Camera-type eye (tissue), 1 donor: Measurements from ENCODE around the gene ZNF841. TPM values are rescaled to one million over a fixed set of nuclear protein-coding genes. Genes with fewer than 3 reads are reported as not detected.

Experiments used
- total RNA-seq: library from RNA; depleted of rRNA; stranded (reverse); fragments of >200 nt; gene quantifications from one replicate; pipeline ENCODE4 v1.2.3, GENCODE V29; 2014

Gene ZNF841
- 53.7 TPM for total RNA-seq

GRCh38 chr19:52095172-52096014 is at the start of gene ZNF841:
TSS of gene ZNF841 (minus strand) at chr19:52095765. CDS start at chr19:52084801, 10,964 bp downstream.

GRCh38 chr19:52139252-52140031 is 43.9 kb upstream of the ZNF841 start, which contains the start of gene ZNF616:
TSS of gene ZNF616 (minus strand) at chr19:52139938. CDS start at chr19:52130512, 9,426 bp downstream.

GRCh38 chr19:52048555-52049501 is 46.7 kb downstream of the ZNF841 start, which contains the start of gene ZNF432:
TSS of gene ZNF432 (minus strand) at chr19:52048838. CDS start at chr19:52046868, 1,970 bp downstream.

GRCh38 chr19:52028027-52028779 is 67.4 kb downstream of the ZNF841 start, which contains the start of gene ZNF614:
TSS of gene ZNF614 (minus strand) at chr19:52028379. CDS start at chr19:52025745, 2,634 bp downstream.

Other genes with a start within 250 kb of the ZNF841 start
- gene ZNF577, start 207.8 kb downstream of the ZNF841 start, total RNA-seq: 45.6 TPM
- 36.3 TPM for gene ZNF649, start 190.7 kb downstream of the ZNF841 start, total RNA-seq
- gene ZNF613, start 168.3 kb downstream of the ZNF841 start, total RNA-seq: 9.1 TPM
- gene ZNF350, start 108.9 kb downstream of the ZNF841 start, total RNA-seq: 20.3 TPM
- gene ZNF615, start 87.6 kb downstream of the ZNF841 start, total RNA-seq: 41.6 TPM
- 21.6 TPM for gene ZNF614, start 67.4 kb downstream of the ZNF841 start, total RNA-seq
- 30.2 TPM for gene ZNF432, start 46.9 kb downstream of the ZNF841 start, total RNA-seq
- gene ZNF616, start 44.2 kb upstream of the ZNF841 start, total RNA-seq: 29.7 TPM
- gene ZNF836, start 75.9 kb upstream of the ZNF841 start, total RNA-seq: 34.6 TPM
- gene PPP2R1A, start 94.3 kb upstream of the ZNF841 start, total RNA-seq: 297 TPM
- gene ZNF766, start 173.8 kb upstream of the ZNF841 start, total RNA-seq: 34.3 TPM
- 17.2 TPM for gene ZNF480, start 201.4 kb upstream of the ZNF841 start, total RNA-seq
- 17.1 TPM for gene ZNF610, start 240.5 kb upstream of the ZNF841 start, total RNA-seq